Progenitor cell of endocrine pancreas (in vitro differentiated cells): Measurements from ENCODE around the gene TMEM150B. TPM values are rescaled to one million over a fixed set of nuclear protein-coding genes. Genes with fewer than 3 reads are reported as not detected.
A peak's percentile ranks its signal among the peaks of the same experiment; 100 is the strongest.

Experiments
- DNase-seq: peaks from one replicate; pipeline ENCODE4 v3.0.0; 2021; ENCODE audit warnings: low spot score; ENCODE audit not compliant: unreplicated experiment
- H3K27ac Mint-ChIP-seq: 2 replicates; pipeline ENCODE4 v1.8.0; 2021; ENCODE audit warnings: mild to moderate bottlenecking, moderate library complexity, mixed read lengths
- H3K27me3 Mint-ChIP-seq: 2 replicates; pipeline ENCODE4 v1.8.0; 2021; ENCODE audit warnings: mixed read lengths
- H3K36me3 Mint-ChIP-seq: 2 replicates; pipeline ENCODE4 v1.8.0; 2022; ENCODE audit warnings: mixed read lengths; ENCODE audit not compliant: insufficient read depth
- H3K4me1 Mint-ChIP-seq: 2 replicates; pipeline ENCODE4 v1.8.0; 2021; ENCODE audit warnings: low read depth, mixed read lengths
- H3K4me3 Mint-ChIP-seq: 2 replicates; pipeline ENCODE4 v1.8.0; 2021; ENCODE audit warnings: low read depth, mild to moderate bottlenecking, moderate library complexity, mixed read lengths
- H3K9me3 Mint-ChIP-seq: 2 replicates; pipeline ENCODE4 v1.8.0; 2021; ENCODE audit warnings: low read depth, mixed read lengths
- CTCF ChIP-seq: fragments of 200-600 bp; sonication (generic); IDR thresholded peaks from one replicate; pipeline ENCODE4 v1.5.0; 2021; ENCODE audit warnings: antibody characterized with exemption, mild to moderate bottlenecking; ENCODE audit not compliant: unreplicated experiment
- total RNA-seq: library from RNA; stranded (reverse); gene quantifications from 2 replicates; pipeline ENCODE4 v1.2.1, GENCODE V29; 2021

TMEM150B gene
- total RNA-seq, 1 donor from 2014 or later, result not detected

DNA sequence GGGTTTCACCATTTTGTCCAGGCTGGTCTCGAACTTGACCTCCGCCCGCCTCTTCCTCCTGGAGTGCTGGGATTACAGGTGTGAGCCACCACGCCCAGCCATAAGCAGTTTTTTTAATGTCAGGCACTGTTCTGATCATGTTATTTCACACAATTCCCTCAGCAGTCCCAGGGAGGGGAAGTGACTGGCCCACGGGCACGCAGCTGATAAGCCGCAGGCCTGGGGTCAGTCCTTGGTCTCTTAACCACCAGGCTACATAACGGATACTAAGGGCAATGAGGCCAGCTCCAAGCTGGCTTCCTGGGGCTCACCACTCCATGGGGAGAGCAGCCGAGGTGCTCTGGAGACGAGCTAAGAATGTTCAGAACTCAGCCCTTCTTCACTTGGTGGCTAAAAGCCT lies 27.9 kb downstream of the TMEM150B start:
- Mint-ChIP-seq H3K27ac (no peak overlapping the region), H3K27me3 (no peaks in the 10 kb centered on the region), H3K4me3 (no peak overlapping the region), H3K36me3 (peaks cover 20% of the 10 kb centered on the region), H3K9me3 (no peaks in the 10 kb centered on the region), H3K4me1 (no peaks in the 10 kb centered on the region)
- no peak for TF ChIP-seq CTCF
- DNase-seq, result no peak

DNA sequence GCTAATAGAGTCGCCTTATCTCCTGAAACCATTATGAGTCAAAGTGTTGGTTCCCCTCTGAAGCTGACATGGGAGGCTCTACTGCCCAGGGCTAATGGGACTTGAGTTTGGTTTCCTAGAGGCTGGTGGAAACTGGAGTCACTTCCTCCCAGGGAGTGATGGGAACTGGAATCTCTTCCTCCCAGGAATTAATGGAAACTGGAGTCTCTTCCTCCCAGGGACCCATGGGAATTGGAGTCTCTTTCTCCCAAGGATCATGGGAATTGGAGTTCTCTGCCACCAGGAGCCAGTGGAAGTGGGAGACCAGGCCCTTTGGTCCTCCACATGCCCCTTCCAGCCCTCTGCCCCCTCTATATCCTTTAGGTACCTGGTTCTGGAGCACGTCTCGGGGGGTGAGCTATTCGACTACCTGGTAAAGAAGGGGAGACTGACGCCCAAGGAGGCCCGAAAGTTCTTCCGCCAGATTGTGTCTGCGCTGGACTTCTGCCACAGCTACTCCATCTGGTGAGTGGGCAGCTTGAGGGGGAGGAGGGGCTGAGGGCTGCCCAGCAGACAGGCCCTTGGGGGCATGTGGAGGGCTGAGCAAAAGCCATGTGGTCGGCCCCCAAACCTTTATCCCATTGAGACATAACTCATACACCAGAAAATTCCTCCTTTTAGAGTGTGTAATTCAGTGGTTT lies 35.9 kb downstream of the TMEM150B start:
- DNase-seq, result no peak
- no peaks in the 10 kb centered on the region for H3K9me3 Mint-ChIP-seq
- no peak overlapping the region for H3K4me3 Mint-ChIP-seq
- no peaks in the 10 kb centered on the region for H3K27me3 Mint-ChIP-seq
- H3K4me1 Mint-ChIP-seq, result peaks cover 12% of the 10 kb centered on the region
- no peak overlapping the region for H3K27ac Mint-ChIP-seq
- H3K36me3 Mint-ChIP-seq, result peaks cover 11% of the 10 kb centered on the region
- no peak for TF ChIP-seq CTCF

DNA sequence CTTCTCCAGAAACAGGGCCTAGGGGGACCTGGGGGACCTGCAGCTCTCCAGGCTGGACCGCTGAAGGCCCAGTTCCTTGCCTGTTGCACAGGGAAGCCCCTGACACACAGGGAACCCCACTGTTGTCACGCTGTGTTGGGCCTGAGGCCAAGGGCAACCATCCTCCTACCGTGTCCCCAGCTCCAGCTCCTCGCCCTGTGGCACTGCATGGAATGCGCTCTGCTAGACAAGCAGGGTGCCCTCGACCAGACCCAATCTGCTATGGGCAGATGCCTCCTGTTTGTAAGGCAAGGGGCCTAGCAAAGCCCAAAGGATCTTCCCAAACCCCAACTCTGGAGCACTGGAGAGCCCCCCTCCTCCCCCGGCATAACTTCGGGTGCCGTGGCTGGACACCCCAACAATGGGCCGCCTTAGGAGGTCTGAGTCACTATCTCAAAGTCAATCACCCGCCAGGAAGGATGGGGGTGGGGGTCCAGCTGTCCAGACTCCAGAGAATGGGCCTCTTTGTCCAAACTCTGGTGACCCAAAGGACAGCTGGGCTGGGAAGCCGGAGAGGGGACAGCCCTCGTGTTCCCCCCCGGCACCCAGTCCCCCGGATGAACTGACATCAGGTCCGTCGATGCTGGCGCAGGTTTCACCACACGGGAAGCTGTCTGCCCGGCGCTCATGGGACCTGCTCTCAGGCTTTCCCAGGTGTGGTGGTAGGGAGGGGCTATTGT lies 37.6 kb downstream of the TMEM150B start:
- H3K27ac Mint-ChIP-seq, result no peak overlapping the region
- peaks cover 12% of the 10 kb centered on the region for H3K4me1 Mint-ChIP-seq
- no peaks in the 10 kb centered on the region for H3K27me3 Mint-ChIP-seq

GRCh38 chr19:55285229-55285890 lies 39.8 kb downstream of the TMEM150B start:
- Mint-ChIP-seq H3K4me3 (peak overlapping the region; percentile 74), H3K27ac (peak overlapping the region; percentile 90), H3K36me3 (no peaks in the 10 kb centered on the region), H3K4me1 (peaks cover 12% of the 10 kb centered on the region), H3K27me3 (no peaks in the 10 kb centered on the region), H3K9me3 (no peaks in the 10 kb centered on the region)
- TF ChIP-seq CTCF, result no peak
- DNase-seq, result no peak

More for the DNA sequence above, 37.6 kb downstream of the TMEM150B start:
- no peak for DNase-seq
- Mint-ChIP-seq H3K4me3 (no peak overlapping the region), H3K9me3 (no peaks in the 10 kb centered on the region), H3K36me3 (peaks cover 8% of the 10 kb centered on the region)
- TF ChIP-seq CTCF, result no peak

- TF ChIP-seq CTCF, result no peak
- Mint-ChIP-seq H3K27ac (no peak overlapping the region), H3K9me3 (no peaks in the 10 kb centered on the region), H3K4me1 (peaks cover 16% of the 10 kb centered on the region), H3K36me3 (no peaks in the 10 kb centered on the region), H3K27me3 (no peaks in the 10 kb centered on the region), H3K4me3 (peak overlapping the region; percentile 74)
- DNase-seq, result no peak
Observed at GRCh38 chr19:55284405-55285058, 40.6 kb downstream of the TMEM150B start.
